GM04504 (cell line): ENCODE results near the gene PPIL6.
"Not testable (repeated sequence)": the region's sequence is repeated elsewhere in the genome, so short reads cannot be mapped to it uniquely, and the experiment has no call there.

Experiments used
- DNase-seq: peaks from one replicate; pipeline ENCODE4 v3.0.0-alpha.2; 2012; ENCODE audit warnings: low read depth

Gene PPIL6

DNA sequence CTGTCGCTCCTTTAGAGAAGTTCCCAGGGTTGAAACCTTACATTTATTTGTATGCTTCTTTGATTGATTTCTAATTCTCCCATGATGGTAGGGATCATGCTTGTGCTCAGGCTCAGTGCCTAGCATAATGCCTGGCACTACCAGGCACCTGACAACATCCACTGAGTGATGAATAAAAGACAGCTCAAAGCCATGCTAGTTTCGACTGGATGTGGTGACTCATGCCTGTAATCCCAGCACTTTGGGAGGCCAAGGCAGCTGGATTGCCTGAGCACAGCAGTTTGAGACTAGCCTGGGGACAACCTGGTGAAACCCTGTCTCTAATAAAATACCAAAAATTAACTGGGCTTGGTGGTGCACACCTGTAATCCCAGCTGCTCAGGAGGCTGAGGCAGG, 46.5 kb downstream of the PPIL6 start:
- no peak for DNase-seq

DNA sequence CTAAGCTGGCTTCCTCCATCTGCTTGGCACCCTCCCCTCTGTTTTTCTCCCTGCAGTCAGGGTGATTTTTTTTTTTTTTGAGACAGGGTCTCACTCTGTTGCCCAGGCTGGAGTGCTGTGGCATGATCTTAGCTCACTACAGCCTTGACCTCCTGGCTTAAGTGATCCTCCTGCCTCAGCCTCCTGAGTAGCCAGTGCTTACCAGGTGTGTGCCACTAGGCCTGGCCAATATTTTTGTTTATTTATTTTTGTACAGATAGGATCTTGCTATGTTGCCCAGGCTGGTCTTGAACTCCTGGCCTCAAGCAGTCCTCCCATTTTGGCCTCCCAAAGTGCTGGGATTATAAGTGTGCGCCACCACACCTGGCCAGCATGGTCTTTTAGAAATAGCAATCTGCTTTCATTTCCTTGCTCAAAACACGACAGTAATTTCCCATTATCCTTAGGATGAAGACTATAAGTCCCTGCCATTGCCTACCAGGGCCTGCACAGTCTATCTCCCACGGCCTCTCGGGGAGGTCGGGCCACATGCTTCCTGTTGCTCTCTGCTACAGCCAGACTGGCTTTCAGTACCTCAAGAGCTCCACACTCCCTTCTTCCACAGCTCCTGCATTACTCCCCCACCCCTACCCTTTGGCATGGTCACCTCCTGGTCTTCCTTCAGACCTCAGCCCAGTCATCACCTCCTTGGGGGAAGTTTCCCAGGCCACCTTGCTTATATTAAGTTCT, 47.1 kb downstream of the PPIL6 start:
- no peak for DNase-seq

DNA sequence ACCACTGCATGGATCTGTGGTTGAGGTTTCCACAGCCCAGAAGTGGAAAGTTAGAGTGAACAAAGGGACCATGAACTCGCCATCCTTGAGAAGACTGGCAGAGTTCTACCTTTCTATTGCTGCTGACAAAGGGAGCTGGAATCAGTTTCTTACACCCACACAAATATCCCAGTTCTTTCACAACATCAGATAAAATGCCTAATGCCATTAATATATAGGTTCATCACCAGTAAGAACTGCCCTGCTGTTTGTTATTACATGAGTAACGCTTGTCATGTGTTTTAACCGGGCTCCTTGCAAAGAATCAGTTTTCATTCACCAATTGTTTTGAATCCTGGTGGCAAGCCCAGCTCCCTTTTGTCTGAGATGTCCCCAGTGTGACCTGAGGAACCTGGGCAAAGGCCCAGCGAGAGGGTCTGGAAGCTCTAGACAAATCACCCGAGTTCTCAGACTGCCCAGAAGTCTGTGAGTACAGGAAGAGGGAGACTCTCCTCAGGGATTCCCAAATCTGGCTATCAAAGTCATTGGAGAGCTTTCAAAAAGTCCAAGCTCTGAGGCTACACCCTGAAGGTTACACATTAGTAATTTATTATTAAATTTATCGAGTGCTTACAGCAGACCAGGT, 50.7 kb downstream of the PPIL6 start:
- DNase-seq = no peak

DNA sequence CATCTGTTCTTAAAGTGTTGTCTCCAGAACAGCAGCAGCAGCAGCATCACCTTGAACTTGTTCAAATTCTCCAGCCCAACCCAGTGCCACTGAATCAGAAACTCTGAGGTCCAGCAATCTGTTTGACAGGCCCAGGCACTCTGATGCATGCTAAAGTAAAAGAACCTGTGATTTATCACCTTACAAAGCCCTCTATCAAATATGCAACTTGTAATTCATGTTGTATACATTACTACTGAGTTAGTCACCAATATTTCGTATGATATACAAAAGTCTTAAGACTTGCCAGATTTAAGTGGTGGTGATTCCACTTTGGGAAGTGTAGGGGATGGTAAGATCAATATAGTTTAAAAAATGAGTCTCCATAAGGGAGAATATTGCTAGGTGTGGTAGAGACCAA, 52.2 kb downstream of the PPIL6 start:
- DNase-seq = no peak

DNA sequence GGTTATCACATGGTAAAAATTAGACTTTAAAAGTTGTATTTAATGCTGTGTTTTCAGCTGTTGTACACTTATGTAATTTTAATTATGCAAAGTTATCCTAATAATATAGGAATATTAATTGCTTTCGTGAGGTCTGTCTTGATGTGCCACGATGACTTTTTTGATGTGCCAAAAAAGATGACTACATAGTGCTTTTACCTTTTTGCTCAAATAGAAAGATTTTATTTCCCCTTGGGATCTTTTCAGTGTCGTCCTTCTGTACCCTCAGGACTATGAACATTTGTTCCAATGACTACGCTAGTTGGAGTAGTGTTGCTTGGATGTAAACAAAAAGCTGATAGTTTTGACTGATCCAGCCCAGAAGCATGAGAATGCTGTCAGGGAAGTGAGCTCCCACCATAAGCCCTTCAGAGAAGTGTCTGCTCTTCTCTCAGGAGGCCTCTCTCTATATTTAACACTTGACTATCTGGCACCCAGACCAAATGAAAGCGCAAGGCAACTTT, 56.9 kb downstream of the PPIL6 start:
- no peak for DNase-seq

DNA sequence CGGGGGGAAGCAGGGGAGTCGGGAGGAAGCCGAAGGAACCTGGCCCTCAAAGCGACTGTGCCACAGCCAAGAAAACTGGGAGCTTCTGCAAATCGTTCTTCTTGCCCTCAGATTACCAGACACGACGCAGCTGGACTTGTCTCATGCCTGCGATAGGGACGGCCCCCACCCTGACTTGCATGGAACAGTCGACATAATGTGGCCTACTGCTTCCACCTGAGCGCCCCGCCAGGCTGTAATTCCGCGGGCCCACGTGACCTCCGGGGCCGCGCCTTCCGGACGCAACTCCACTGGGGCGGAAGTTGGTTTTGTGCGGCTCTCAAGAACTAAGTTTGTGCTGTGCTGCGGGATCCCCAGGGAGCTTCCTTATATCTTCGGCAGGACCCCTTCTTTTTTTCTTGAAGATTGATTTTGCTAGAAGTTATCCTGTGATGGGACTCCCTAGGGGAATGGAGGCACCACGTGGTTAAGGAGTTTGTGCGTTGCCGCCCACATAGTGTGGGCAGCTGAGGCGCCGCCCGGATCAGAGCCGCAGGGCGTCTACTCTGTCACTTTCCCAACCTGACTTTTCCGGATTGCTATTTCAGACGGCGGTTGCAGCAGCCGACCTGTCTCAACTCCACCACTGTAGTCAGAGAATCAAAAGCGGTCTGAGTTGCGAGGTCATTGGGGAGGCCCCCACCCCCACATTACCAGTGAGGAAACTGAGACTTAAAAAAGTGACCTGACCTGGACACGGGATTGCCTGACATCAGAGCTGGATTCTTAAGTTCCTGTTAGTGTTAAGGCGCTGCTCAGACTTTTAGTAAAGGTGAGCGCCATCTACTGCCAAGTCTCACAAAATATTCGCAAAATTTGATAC, 57.6 kb downstream of the PPIL6 start:
- peak; percentile 88 for DNase-seq

DNA sequence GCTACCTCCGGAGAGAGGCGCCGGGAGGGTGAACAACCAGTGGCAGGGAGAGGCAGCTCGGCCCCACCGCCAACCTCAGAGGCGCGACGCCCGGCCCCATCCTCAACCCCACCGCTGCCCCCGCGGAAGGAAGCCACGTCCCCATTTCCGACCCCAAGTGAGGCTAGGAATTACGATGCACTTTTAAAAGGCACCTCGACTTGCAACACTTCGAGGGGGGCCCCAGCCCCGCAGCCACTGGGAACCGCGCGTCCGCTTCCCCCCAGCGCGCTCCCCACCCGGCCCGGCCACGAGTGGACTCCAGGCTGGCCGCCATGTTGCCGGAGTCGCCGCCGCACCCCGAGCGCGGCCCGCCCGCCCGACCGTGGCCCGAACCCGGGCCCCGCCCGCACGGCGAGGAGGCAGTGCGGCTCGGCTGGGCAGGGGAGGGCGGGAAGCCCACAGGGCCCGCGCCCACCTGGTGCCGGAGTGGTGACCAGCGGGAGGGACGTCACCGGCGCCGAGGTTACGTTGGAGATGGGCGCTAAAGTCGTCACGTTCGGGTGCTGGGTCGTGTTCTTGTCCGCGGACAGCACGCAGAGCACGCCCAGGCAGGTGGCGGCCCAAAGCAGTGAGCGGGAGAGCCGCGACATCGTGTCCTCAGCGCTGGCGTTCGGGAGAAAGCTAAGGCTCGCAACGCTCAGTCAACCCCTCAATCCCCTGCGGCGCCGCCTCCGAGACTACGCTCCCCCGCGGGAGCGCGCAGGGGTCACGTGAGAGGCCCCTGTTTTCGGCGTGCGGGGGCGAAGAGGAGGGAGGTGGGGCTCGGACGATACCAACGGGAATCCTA, 58.5 kb downstream of the PPIL6 start, which contains the start of gene CD164:
TSS of gene CD164 (minus strand) at position 721 of the 829 bp plus-strand sequence. CDS start at position 632, 89 bp downstream.
- peak; percentile 90 for DNase-seq

DNA sequence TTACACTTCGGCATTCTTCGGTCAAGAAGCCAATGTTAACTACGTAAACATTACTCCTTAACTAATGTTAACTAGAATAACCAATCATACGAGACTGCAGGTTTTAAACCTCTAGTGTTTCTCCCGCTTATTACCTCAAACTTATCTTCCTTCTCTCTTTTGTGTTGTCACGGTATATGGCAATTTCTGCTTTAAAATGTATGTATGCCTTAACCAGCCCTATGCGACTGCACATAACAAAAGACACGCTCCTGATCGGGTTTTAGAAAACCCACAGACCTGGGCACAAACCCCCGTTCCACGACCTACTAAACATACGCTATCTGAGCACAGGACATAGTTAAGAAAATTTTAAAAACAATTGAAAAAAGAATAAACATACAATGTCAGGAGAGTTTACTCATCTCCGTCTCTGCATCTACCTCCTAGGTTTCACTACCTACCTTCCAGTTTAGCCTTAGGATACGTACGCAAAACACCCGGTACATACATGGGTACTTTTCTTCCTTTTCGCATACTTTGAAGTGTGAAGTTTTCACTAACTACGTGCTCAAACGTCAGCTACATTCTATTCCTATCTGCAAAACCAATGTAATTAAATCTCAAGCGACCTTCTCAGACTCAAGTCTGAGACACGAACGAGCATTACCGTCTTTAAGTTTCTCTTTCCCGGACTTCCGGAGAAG, 59.2 kb downstream of the PPIL6 start:
- no peak for DNase-seq

DNA sequence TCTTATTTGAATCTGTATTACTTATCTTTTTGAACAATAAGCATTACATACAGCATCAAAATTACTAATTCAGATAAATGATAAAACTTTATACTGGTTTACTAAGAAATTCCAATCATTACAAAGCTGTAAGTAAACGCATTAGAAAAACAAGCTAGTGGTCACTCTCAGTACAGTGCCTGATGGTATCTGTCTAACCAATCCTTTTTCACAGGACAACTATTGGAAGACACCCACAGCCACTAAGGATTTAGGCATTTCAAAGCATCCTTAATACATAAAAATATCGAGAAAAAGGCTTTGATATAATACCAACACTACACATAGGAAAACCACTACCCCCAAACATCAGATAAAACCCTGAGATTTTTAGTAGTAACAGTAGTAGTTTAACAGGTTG, 60.7 kb downstream of the PPIL6 start:
- no peak for DNase-seq

DNA sequence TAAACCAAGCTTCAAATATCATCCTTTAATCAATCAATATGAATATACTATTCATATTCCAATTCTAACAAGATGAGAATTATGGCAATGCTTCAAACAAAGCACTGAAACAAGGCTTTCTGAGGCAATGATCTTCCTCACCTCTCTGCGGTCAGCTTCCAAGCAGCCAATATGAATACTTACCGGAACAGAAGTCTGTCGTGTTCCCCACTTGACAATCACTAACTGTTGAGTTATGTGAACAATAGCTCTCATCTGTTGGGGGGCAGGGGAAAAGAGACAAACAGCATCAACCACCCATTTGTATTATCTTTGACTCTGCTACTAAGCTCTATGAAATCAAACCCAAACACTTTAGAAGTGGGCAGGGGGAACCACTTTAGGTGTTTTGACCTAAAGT, 62.7 kb downstream of the PPIL6 start:
- no peak for DNase-seq

DNA sequence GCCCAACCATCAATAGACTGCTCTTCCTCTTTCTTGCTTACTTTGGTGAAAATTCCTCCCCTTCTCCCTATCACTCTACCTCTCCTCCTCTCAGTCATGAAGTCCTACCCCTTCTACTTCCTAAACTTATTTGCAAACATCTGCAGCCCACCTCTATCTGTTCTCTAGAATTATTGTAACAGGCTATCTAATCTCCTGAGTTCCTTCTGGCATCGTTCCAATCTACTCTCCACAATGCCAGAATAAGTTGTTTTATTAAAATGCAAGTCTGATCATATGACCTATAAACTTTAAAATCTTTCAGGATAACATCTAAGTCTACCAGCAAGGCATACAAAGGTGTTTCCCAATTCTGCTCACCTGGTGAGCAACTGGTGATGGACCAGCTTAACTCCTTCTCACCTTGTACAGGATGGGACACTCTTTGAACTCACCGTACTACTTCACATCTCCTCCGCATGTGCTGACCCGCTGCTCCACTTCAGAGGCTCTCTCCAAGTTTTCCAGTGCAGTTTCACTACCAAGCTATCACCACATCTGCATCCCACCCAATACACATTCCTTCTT, 66.0 kb downstream of the PPIL6 start:
- DNase-seq = no peak

DNA sequence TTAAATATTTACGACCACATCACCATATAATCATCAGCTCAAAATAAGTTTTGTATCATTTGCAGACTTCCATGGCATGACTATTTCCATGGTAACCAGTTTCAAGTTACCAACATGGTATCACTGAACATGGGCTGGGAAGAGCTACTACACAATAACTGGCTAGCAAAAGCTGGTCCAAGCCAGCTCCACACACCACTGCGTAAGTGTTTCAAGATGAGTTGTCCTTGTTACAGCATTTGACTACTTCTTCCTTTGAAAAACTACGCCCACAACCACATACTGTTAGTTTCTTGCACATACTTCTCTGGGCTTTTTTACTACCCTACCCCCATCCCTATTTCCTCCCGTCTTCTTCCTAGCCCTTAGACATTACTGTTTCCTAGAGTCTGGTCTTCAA, 66.7 kb downstream of the PPIL6 start:
- DNase-seq = no peak

DNA sequence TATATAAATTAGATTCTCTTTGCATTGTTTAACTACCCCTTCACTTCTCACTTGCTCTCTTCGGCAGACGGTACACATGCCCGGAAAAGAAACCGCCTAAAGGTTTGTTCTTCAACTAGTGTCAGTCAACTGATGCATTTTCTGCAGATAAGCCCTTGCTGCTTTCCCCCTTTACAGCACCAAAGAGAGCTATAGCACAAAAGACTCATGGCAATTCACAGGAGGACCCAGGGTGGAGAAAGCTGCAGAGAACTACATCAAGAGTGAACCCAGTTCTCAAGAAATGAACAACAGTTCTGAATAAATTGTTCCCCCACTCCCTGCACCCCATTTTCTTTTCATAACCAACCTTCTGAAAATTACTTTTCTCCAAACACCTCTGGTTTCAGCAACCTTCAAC, 67.1 kb downstream of the PPIL6 start:
- DNase-seq = no peak

DNA sequence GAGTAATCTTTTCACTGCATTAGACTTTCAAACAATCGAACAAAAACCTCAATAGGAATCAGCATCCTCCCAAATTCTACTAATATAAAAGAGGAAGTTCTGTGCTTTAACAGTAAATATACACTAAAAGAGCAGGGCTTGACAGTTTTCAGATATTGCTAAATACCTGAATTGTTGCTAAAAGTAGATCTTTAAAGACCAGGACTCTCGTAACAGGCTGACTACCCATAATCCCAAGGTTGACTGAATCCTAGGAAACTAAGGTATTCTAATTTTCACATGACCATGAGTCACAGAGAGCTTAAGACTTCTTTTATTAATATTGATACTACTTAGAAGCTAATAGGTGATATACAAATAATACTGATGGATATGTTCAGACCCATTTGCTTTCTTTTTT, 68.3 kb downstream of the PPIL6 start:
- no peak for DNase-seq

DNA sequence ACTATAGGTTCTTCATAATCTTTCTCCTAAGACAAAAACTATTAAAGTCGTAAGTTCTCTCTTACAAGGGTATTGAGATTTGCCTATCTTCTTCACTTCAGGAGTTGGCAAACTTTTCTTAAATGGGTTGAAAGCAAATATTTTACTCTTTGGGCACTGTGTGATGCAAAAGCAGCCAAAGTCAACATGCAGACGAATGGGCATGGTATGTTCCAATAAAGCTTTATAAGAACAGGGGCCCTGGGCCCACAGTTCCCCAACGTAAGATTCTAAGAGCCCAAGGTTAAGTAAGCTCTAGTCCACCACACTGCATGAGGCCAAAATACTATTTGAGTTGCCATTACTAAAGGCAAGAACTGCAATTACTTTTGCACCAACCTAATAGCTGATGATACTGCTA, 69.6 kb downstream of the PPIL6 start:
- DNase-seq = no peak

DNA sequence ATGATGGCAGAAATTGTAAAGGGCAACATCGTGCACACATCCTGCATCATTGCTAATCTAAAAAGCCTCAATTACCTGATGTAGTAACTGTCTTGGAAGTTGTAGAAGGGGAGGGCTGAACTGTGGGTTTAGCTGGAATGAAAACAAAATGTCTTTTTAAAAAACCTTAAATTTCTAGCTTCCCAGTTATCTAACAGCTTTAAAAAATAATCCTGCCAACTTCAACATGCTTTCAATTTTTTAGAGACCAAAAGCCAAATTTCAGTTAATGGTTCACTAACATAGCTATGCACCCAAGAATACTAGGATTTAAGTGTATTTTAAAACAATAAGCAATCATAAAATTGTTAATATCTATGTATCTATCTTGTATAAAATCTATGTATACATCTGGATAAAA, 70.1 kb downstream of the PPIL6 start:
- DNase-seq = no peak

DNA sequence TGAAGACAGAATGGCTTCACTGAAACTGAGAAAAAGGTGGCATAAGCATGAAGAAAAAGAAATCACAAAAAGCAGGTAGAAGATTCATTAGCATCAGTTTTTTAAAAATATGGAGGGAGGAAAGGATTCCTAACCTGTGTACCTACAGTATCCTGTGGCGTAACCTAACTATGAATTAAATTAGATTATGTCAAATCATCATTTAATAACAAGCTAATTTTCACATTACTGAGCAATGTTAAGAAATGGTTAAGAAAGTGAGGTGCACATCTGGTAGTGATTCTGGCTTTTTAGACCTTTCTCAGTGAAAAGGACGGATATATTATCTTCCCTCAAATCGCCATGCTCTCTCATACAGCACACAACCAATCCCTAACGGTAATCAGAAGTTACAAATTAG, 70.7 kb downstream of the PPIL6 start:
- DNase-seq = no peak

DNA sequence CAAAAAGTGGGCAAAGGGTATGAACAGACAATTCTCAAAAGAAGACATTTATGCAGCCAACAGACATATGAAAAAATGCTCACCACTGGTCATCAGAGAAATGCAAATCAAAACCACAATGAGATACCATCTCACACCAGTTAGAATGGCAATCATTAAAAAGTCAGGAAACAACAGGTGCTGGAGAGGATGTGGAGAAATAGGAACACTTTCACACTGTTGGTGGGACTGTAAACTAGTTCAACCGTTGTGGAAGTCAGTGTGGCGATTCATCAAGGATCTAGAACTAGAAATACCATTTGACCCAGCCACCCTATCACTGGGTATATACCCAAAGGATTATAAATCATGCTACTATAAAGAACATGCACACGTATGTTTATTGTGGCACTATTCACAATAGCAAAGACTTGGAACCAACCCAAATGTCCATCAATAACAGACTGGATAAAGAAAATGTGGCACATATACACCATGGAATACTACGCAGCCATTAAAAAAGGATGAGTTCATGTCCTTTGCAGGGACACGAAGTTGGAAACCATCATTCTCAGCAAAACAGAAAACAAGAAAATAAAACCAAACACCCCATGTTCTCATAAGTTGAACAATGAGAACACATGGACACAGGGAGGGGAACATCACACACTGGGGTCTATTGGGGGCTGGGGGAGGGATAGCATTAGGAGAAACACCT, 75.9 kb downstream of the PPIL6 start:
- DNase-seq = not testable (repeated sequence)

DNA sequence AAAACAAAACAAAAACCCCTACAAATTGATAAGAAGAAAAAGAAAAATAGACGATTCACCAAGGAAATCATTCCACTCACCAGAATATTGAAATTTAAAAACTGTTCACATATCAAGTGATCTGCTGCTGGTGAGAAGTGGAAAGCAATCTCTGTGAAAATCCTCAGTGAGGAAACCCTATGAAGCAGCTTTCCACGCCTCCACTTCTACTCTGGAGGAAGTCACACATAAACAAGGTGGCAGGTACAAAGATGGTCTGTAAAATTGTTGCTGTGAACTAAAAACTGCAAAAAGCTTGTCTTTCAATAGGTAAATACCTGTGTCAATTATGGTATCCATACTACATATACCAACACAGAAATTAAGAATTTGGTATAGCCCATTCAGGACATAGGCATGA, 76.7 kb downstream of the PPIL6 start:
- no peak for DNase-seq
